Heart left ventricle (tissue), 16 donors: ENCODE measurements around the gene FYTTD1. TPM values are rescaled to one million over a fixed set of nuclear protein-coding genes. Genes with fewer than 3 reads are reported as not detected.

Source experiments
- ATAC-seq, 4 donors: fragments of 200-7000 bp; cut with Tn5 transposase; one replicate each; pipeline ENCODE4 v1.9.1; 2020 to 2022; ENCODE audit warnings: moderate library complexity in 4 of 4, mild to moderate bottlenecking in 3 of 4, moderate number of reproducible peaks in 1 of 4
- DNase-seq, 5 donors: peaks; one replicate each; pipeline ENCODE4 v3.0.0-alpha.2; 2020
- H3K27ac ChIP-seq, 12 donors: fragments of 200-600 bp; sonication (generic) in 4 of 12; one replicate each; pipeline versions ENCODE4 v1.5.0 to v1.8.0; 2016 to 2022; ENCODE audit warnings: mild to moderate bottlenecking in 2 of 12
- H3K27me3 ChIP-seq, 9 donors: fragments of 200-600 bp; sonication (generic) in 2 of 9; one replicate each; pipeline versions ENCODE4 v1.5.1 to v1.8.0; 2016 to 2022; ENCODE audit warnings: mild to moderate bottlenecking in 3 of 9
- H3K36me3 ChIP-seq, 9 donors: fragments of 200-600 bp; sonication (generic) in 2 of 9; one replicate each; pipeline versions ENCODE4 v1.5.0 to v1.8.0; 2018 to 2022; ENCODE audit warnings: mild to moderate bottlenecking in 2 of 9
- H3K4me1 ChIP-seq, 12 donors: fragments of 200-600 bp; sonication (generic) in 4 of 12; one replicate each; pipeline versions ENCODE4 v1.5.0 to v1.8.0; 2016 to 2022; ENCODE audit warnings: mild to moderate bottlenecking in 3 of 12
- H3K4me3 ChIP-seq, 12 donors: fragments of 200-600 bp; sonication (generic) in 4 of 12; one replicate each; pipeline versions ENCODE4 v1.5.0 to v1.8.0; 2017 to 2022; ENCODE audit warnings: mild to moderate bottlenecking in 9 of 12, moderate library complexity in 4 of 12
- H3K9me3 ChIP-seq, 12 donors: fragments of 200-600 bp; sonication (generic) in 4 of 12; one replicate each; pipeline versions ENCODE4 v1.5.0 to v1.8.0; 2016 to 2022; ENCODE audit warnings: mild to moderate bottlenecking in 1 of 12
- CTCF ChIP-seq, 12 donors: fragments of 200-600 bp; sonication (generic) in 4 of 12; IDR thresholded peaks; one replicate each; pipeline versions ENCODE4 v1.5.0 to v1.8.0; 2018 to 2022; ENCODE audit warnings: antibody characterized with exemption in 12 of 12, mild to moderate bottlenecking in 5 of 12
- POLR2A ChIP-seq, 2 donors: fragments of 450-650 bp; IDR thresholded peaks; one replicate each; pipeline ENCODE4 v1.6.1; 2017; ENCODE audit warnings: antibody characterized with exemption in 2 of 2, mild to moderate bottlenecking in 2 of 2, moderate library complexity in 2 of 2
- WGBS, 4 donors: extraction: QIAGEN DNeasy Blood & Tissue Kit in 2 of 4; methylation state at CpG; one replicate each; pipeline versions ENCODE4 v1.1.5 to v1.1.7; 2013 to 2018; 5-methylcytosine and 5-hydroxymethylcytosine counted together
- intact Hi-C, 10 donors: fragments of 100-400 bp; cut with DNase I; formaldehyde crosslinking; loops; one replicate each; pipeline versions ENCODE4 v1.11.1 to v1.14.2; 2022
- polyA plus RNA-seq, 2 donors: library from polyadenylated mRNA; stranded (reverse); fragments of 200-250 nt; gene quantifications; one replicate each; pipeline ENCODE4 v1.2.3, GENCODE V29; 2013
- total RNA-seq, 9 donors: library from RNA; depleted of rRNA in 2 of 9; stranded (reverse); fragments of >200 nt in 2 of 9; fragmentation: NEBNext Ultra II Directional in 3 of 9; extraction: Animal tissue kit (Norgen Biotek cat#: 25700) in 3 of 9; gene quantifications; one replicate each; pipeline versions ENCODE4 v1.1.0 to v1.2.4, GENCODE V29; 2016 to 2023
- donor health status: ischemic (EF 13 %, LVEDD 7.1; RV severe dilation, severe dysfunction).
- donor health status: healthy with polysubstance abuse.
- donor health status: DM: no; HTN: yes; CAD: no.
- donor health status: DM: no; HTN: no; CAD: no.
- donor health status: ischemic (EF 25% LVEDD 6.9; RV normal size, moderate dysfunction).
- donor health status: ischemic (EF 25% LVEDD 5.7; RV mildly dilated, moderate dysfunction).
- donor health status: healthy.
- donor health status: DM: yes; HTN: yes; CAD: no.
- donor health status: ischemic (EF 35%, LVEDD 5.7; RV mildly dilated, moderate dysfunction).
- donor health status: nonischemic (EF 11% LVEDD 7.7; RV severe dilation, severe dysfunction).
- donor health status: DM: yes; HTN: yes; CAD: no.
- donor health status: PGD.
- donor health status: ischemic (EF 29% LVEDD 5.4; RV normal size, mild dysfunction).
- donor health status: nonischemic (EF 23%, LVEDD 6.1; RV moderate dilation, normal function).

FYTTD1 gene
- total and polyA plus RNA-seq, 11 donors = 19.0 to 93.6 (median 72.5) TPM

DNA sequence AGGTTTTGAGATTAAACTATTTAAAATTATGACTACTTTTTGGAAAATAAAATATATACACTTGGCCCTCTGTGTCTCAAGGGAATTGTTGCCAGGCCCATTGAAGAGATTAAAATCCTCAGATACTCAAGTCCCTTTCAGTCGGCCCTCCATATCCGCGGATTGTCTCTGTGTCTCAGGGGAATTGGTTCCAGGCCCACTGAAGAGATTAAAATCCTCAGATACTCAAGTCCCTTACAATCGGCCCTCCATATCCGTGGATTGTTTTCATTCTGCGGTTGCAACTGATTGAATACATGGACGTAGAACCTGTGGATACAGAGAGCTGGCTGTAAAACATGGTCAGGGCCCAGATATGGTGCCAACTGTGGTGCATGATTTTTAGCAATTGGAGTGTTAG is 25.6 kb downstream of the FYTTD1 start:
- intact Hi-C loops = no loop called here
- Histone ChIP-seq H3K27ac (no peak overlapping the region), H3K9me3 (no peaks in the 10 kb centered on the region), H3K4me1 (no peaks in the 10 kb centered on the region), H3K4me3 (no peak overlapping the region), H3K36me3 (peaks cover 3 to 93% (median 91%) of the 10 kb centered on the region in 9 donors), H3K27me3 (no peaks in the 10 kb centered on the region)
- ATAC-seq = peak; percentile 20 to 69 (median 48)
- no peak for DNase-seq
- WGBS, 4 donors = 50 to 63% (median 57%) methylated on average over 7 of the region's 7 CpGs
- TF ChIP-seq POLR2A (IDR thresholded peaks at IDR 0.05) (no peak), CTCF (IDR thresholded peaks at IDR 0.05) (no peak)

- Histone ChIP-seq H3K36me3 (peaks cover 0 to 94% (median 75%) of the 10 kb centered on the region in 9 donors), H3K27me3 (no peaks in the 10 kb centered on the region), H3K27ac (no peak overlapping the region), H3K4me3 (no peak overlapping the region), H3K9me3 (no peaks in the 10 kb centered on the region), H3K4me1 (no peaks in the 10 kb centered on the region)
- ATAC-seq (no peak), DNase-seq (no peak)
- intact Hi-C loops = no loop called here
- WGBS, 4 donors = 69 to 88% (median 79%) methylated on average over 4 of the region's 4 CpGs
- TF ChIP-seq CTCF (IDR thresholded peaks at IDR 0.05) (no peak), POLR2A (IDR thresholded peaks at IDR 0.05) (no peak)
Measured at GRCh38 chr3:197782230-197782629, 32.5 kb downstream of the FYTTD1 start.

- Histone ChIP-seq H3K9me3 (no peaks in the 10 kb centered on the region), H3K4me3 (no peak overlapping the region), H3K4me1 (no peaks in the 10 kb centered on the region), H3K27me3 (no peaks in the 10 kb centered on the region), H3K27ac (no peak overlapping the region), H3K36me3 (peaks cover 0 to 79% (median 65%) of the 10 kb centered on the region in 9 donors)
- WGBS, 4 donors = 94 to 98% (median 96%) methylated on average over 7 of the region's 7 CpGs
- ATAC-seq (no peak), DNase-seq (no peak)
- intact Hi-C loops = no loop called here
- TF ChIP-seq POLR2A (IDR thresholded peaks at IDR 0.05) (no peak), CTCF (IDR thresholded peaks at IDR 0.05) (no peak)
Measured at GRCh38 chr3:197784019-197784585, 34.4 kb downstream of the FYTTD1 start.

GRCh38 chr3:197787412-197787811 is 37.7 kb downstream of the FYTTD1 start:
- TF ChIP-seq CTCF (IDR thresholded peaks at IDR 0.05) = no peak
- TF ChIP-seq POLR2A (IDR thresholded peaks at IDR 0.05) = no peak
- no peak overlapping the region for H3K27ac ChIP-seq
- H3K36me3 ChIP-seq = peaks cover 0 to 49% (median 36%) of the 10 kb centered on the region in 9 donors
- DNase-seq = no peak
- no peaks in the 10 kb centered on the region for H3K9me3 ChIP-seq
- no peak for ATAC-seq
- 65 to 84% (median 80%) methylated on average over 1 of the region's 1 CpG for whole genome bisulfite sequencing, 4 donors
- H3K4me1 ChIP-seq = peaks cover 0 to 7% (median 0%) of the 10 kb centered on the region in 12 donors
- H3K4me3 ChIP-seq = no peak overlapping the region
- no peaks in the 10 kb centered on the region for H3K27me3 ChIP-seq
- intact Hi-C loops = loop anchor here in 1 of 10 donors (5.0 kb wide), 1 partner anchor 35 kb away; no protein-coding TSS in a partner anchor
